ENCODE data around the gene C1QBP.

GRCh38 chr17:5405400-5405799 is 33.6 kb downstream of the C1QBP start:
- no peak for TF ChIP-seq USF2 (IDR thresholded peaks at IDR 0.05; ENCODE audit: low read length)
- no peak for TF ChIP-seq RBBP5 (IDR thresholded peaks at IDR 0.05; ENCODE audit: borderline replicate concordance, low read depth, low read length)
- no peak for TF ChIP-seq CTCF (IDR thresholded peaks at IDR 0.05; ENCODE audit: control extremely low read depth in 1 of 3, insufficient read depth in 1 of 3, low read depth in 1 of 3, low read length in 3 of 3)
- TF ChIP-seq RFX5 (IDR thresholded peaks at IDR 0.05; ENCODE audit: borderline replicate concordance, low read depth, low read length) = no peak
- no peak for TF ChIP-seq CREB1 (IDR thresholded peaks at IDR 0.05)
- no peak for TF ChIP-seq ATF3 (IDR thresholded peaks at IDR 0.05; ENCODE audit: insufficient read depth, low read depth, low read length)
- TF ChIP-seq RNF2 (IDR thresholded peaks at IDR 0.05; ENCODE audit: borderline replicate concordance, low read depth, low read length, missing control alignments, poor library complexity, severe bottlenecking) = no peak
- TF ChIP-seq JUND (IDR thresholded peaks at IDR 0.05; ENCODE audit: low read length) = no peak
- no peak for TF ChIP-seq RAD21 (IDR thresholded peaks at IDR 0.05 in 1 of 2, conservative IDR thresholded peaks at IDR 0.05 in 1 of 2; ENCODE audit: low read depth in 2 of 2, low read length in 2 of 2)

Measured in H1 (cell line).